Measurements from ENCODE around the gene ZNF19. TPM values are rescaled to one million over a fixed set of nuclear protein-coding genes. Genes with fewer than 3 reads are reported as not detected.

The ZNF19 gene
- total and polyA plus RNA-seq, 2 of the 8 experiments (the other 6 are each of a cell fraction or from before 2014, with no cell fraction given) = 1.5 to 3.5 TPM

GRCh38 chr16:71479420-71479819 lies 9.7 kb downstream of the ZNF19 start (continued):
- TF ChIP-seq BACH1 (IDR thresholded peaks at IDR 0.05; ENCODE audit: low read length) = no peak

All from H1 (cell line).